ENCODE results near the gene NUMB. TPM values are rescaled to one million over a fixed set of nuclear protein-coding genes. Genes with fewer than 3 reads are reported as not detected.

The NUMB gene
- total and polyA plus RNA-seq, 4 donors, result 21.2 to 45.8 (median 26.1) TPM

DNA sequence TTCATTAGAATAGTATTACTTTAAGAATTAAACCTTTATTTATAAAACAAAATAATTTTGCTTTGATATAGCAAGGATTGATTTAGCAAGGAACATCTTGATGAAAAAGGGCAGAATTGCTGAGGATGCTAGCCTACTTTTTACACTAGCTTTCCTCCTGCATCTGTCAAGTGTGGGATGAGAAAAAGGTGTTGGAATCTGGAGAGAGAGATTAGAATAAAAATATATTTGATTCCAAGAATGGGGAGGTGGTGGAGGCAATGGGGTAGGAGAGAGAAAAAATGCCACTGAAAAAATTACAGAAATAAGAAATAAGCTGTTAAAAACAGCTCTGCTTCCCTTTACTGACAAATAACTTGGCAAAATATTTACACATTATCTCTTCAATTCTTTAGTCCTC is 98.9 kb downstream of the NUMB start:
- TF ChIP-seq FOXA2 (IDR thresholded peaks at IDR 0.05) (no peak), NR2F2 (IDR thresholded peaks at IDR 0.05) (no peak), FOXA1 (IDR thresholded peaks at IDR 0.05) (no peak), YY1 (IDR thresholded peaks at IDR 0.05) (no peak), JUND (IDR thresholded peaks at IDR 0.05) (no peak), TAF1 (conservative IDR thresholded peaks at IDR 0.05) (no peak), HNF4G (IDR thresholded peaks at IDR 0.05) (no peak)
- TF ChIP-seq, protein P1, sequence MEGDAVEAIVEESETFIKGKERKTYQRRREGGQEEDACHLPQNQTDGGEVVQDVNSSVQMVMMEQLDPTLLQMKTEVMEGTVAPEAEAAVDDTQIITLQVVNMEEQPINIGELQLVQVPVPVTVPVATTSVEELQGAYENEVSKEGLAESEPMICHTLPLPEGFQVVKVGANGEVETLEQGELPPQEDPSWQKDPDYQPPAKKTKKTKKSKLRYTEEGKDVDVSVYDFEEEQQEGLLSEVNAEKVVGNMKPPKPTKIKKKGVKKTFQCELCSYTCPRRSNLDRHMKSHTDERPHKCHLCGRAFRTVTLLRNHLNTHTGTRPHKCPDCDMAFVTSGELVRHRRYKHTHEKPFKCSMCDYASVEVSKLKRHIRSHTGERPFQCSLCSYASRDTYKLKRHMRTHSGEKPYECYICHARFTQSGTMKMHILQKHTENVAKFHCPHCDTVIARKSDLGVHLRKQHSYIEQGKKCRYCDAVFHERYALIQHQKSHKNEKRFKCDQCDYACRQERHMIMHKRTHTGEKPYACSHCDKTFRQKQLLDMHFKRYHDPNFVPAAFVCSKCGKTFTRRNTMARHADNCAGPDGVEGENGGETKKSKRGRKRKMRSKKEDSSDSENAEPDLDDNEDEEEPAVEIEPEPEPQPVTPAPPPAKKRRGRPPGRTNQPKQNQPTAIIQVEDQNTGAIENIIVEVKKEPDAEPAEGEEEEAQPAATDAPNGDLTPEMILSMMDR (IDR thresholded peaks at IDR 0.05; ENCODE audit: low read depth, low read length, missing input control), result no peak
- TF ChIP-seq, protein P2, sequence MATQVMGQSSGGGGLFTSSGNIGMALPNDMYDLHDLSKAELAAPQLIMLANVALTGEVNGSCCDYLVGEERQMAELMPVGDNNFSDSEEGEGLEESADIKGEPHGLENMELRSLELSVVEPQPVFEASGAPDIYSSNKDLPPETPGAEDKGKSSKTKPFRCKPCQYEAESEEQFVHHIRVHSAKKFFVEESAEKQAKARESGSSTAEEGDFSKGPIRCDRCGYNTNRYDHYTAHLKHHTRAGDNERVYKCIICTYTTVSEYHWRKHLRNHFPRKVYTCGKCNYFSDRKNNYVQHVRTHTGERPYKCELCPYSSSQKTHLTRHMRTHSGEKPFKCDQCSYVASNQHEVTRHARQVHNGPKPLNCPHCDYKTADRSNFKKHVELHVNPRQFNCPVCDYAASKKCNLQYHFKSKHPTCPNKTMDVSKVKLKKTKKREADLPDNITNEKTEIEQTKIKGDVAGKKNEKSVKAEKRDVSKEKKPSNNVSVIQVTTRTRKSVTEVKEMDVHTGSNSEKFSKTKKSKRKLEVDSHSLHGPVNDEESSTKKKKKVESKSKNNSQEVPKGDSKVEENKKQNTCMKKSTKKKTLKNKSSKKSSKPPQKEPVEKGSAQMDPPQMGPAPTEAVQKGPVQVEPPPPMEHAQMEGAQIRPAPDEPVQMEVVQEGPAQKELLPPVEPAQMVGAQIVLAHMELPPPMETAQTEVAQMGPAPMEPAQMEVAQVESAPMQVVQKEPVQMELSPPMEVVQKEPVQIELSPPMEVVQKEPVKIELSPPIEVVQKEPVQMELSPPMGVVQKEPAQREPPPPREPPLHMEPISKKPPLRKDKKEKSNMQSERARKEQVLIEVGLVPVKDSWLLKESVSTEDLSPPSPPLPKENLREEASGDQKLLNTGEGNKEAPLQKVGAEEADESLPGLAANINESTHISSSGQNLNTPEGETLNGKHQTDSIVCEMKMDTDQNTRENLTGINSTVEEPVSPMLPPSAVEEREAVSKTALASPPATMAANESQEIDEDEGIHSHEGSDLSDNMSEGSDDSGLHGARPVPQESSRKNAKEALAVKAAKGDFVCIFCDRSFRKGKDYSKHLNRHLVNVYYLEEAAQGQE (IDR thresholded peaks at IDR 0.05), result no peak
- TF ChIP-seq, protein P3, sequence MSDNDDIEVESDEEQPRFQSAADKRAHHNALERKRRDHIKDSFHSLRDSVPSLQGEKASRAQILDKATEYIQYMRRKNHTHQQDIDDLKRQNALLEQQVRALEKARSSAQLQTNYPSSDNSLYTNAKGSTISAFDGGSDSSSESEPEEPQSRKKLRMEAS (IDR thresholded peaks at IDR 0.05), result no peak
- TF ChIP-seq, protein P4, sequence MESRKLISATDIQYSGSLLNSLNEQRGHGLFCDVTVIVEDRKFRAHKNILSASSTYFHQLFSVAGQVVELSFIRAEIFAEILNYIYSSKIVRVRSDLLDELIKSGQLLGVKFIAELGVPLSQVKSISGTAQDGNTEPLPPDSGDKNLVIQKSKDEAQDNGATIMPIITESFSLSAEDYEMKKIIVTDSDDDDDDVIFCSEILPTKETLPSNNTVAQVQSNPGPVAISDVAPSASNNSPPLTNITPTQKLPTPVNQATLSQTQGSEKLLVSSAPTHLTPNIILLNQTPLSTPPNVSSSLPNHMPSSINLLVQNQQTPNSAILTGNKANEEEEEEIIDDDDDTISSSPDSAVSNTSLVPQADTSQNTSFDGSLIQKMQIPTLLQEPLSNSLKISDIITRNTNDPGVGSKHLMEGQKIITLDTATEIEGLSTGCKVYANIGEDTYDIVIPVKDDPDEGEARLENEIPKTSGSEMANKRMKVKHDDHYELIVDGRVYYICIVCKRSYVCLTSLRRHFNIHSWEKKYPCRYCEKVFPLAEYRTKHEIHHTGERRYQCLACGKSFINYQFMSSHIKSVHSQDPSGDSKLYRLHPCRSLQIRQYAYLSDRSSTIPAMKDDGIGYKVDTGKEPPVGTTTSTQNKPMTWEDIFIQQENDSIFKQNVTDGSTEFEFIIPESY (IDR thresholded peaks at IDR 0.05), result no peak
- no peak for DNase-seq (ENCODE audit: low spot score)
- peaks cover 0 to 4% (median 3%) of the 10 kb centered on the region in 4 donors for H3K36me3 ChIP-seq (ENCODE audit: control insufficient read depth in 4 of 4, insufficient read depth in 3 of 4, low read depth in 1 of 4, low read length in 3 of 4)
- H3K9me3 ChIP-seq (ENCODE audit: control insufficient read depth in 4 of 4, low read length in 3 of 4), result no peaks in the 10 kb centered on the region
- H3K27me3 ChIP-seq (ENCODE audit: control insufficient read depth in 4 of 4, insufficient read depth in 4 of 4, low read length in 3 of 4), result no peaks in the 10 kb centered on the region
- H3K27ac ChIP-seq (ENCODE audit: low read depth in 1 of 2, low read length in 2 of 2), result no peak overlapping the region
- H3K4me1 ChIP-seq (ENCODE audit: control insufficient read depth in 4 of 4, insufficient read depth in 4 of 4, low read length in 3 of 4), result peaks cover 0 to 2% (median 0%) of the 10 kb centered on the region in 4 donors
- no peak overlapping the region for H3K4me3 ChIP-seq (ENCODE audit: low read depth in 1 of 3, low read length in 3 of 3)
- no peak overlapping the region for H3K9ac ChIP-seq (ENCODE audit: low read depth in 1 of 2, low read length in 2 of 2)

DNA sequence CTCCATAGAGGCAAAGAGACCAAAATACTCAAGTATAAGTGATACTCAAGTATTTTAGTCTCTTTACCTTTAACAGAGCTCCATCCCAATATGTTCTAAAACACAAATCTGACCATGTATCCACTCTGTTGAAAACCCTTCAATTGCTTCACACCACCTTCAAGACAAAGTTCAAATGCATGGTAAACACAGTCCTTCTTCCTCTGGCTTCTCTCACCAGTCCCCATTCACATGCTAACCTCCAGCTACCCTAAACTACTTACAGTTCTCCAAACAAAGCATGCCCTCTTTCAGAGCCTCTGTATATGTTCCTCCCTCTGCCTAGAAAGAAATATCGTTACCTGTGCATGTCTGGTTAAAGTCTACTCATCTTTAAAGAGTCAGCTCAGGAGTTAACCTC is 100.2 kb downstream of the NUMB start:
- H3K4me3 ChIP-seq (ENCODE audit: low read depth in 1 of 3, low read length in 3 of 3), result no peak overlapping the region
- H3K36me3 ChIP-seq (ENCODE audit: control insufficient read depth in 4 of 4, insufficient read depth in 3 of 4, low read depth in 1 of 4, low read length in 3 of 4), result peaks cover 0 to 6% (median 4%) of the 10 kb centered on the region in 4 donors
- H3K9me3 ChIP-seq (ENCODE audit: control insufficient read depth in 4 of 4, low read length in 3 of 4), result no peaks in the 10 kb centered on the region
- H3K27me3 ChIP-seq (ENCODE audit: control insufficient read depth in 4 of 4, insufficient read depth in 4 of 4, low read length in 3 of 4), result no peaks in the 10 kb centered on the region
- peaks cover 0 to 2% (median 0%) of the 10 kb centered on the region in 4 donors for H3K4me1 ChIP-seq (ENCODE audit: control insufficient read depth in 4 of 4, insufficient read depth in 4 of 4, low read length in 3 of 4)
- DNase-seq (ENCODE audit: low spot score), result no peak
- 40% methylated on average over 1 of the region's 1 CpG for WGBS
- TF ChIP-seq RXRA (IDR thresholded peaks at IDR 0.05) (peak in 1 of 2 donors; percentile 12), NR2F2 (IDR thresholded peaks at IDR 0.05) (no peak), HNF4A (conservative IDR thresholded peaks at IDR 0.05) (peak; percentile 30 to 39), SP1 (IDR thresholded peaks at IDR 0.05) (no peak), FOXA2 (IDR thresholded peaks at IDR 0.05) (peak; percentile 38)
- TF ChIP-seq, protein P3 (IDR thresholded peaks at IDR 0.05), result no peak
- no peak overlapping the region for H3K9ac ChIP-seq (ENCODE audit: low read depth in 1 of 2, low read length in 2 of 2)
- H3K27ac ChIP-seq (ENCODE audit: low read depth in 1 of 2, low read length in 2 of 2), result no peak overlapping the region
